Activated naive CD4-positive, alpha-beta T cell treated with anti-CD3 and anti-CD28 coated beads for 36 hours (primary cell): ENCODE results near the gene FRAS1. TPM values are rescaled to one million over a fixed set of nuclear protein-coding genes. Genes with fewer than 3 reads are reported as not detected.
"Not testable (repeated sequence)": the region's sequence is repeated elsewhere in the genome, so short reads cannot be mapped to it uniquely, and the experiment has no call there.

Source experiments
- CTCF ChIA-PET: fragments of 350-600 bp; sonication (Branson Sonifier 250); formaldehyde crosslinking; loops from one replicate; lab custom pipeline; 2021; ENCODE audit warnings: antibody characterized with exemption; lab: Charles Lee
- DNase-seq: peaks from one replicate; pipeline ENCODE4 v3.0.0-alpha.2; 2020
- H3K27ac Mint-ChIP-seq: one replicate; pipeline ENCODE4 v1.8.0; 2021; ENCODE audit warnings: mild to moderate bottlenecking, mixed read lengths
- H3K27me3 Mint-ChIP-seq: one replicate; pipeline ENCODE4 v1.8.0; 2021; ENCODE audit warnings: low read depth, mixed read lengths
- H3K36me3 Mint-ChIP-seq: one replicate; pipeline ENCODE4 v1.8.0; 2021; ENCODE audit warnings: low read depth, mixed read lengths
- H3K4me1 Mint-ChIP-seq: one replicate; pipeline ENCODE4 v1.8.0; 2021; ENCODE audit warnings: low read depth, mixed read lengths
- H3K4me3 Mint-ChIP-seq: one replicate; pipeline ENCODE4 v1.8.0; 2021; ENCODE audit warnings: mild to moderate bottlenecking, moderate library complexity, mixed read lengths
- H3K9me3 Mint-ChIP-seq: one replicate; pipeline ENCODE4 v1.8.0; 2021; ENCODE audit warnings: mixed read lengths
- intact Hi-C: fragments of 100-400 bp; cut with micrococcal nuclease; formaldehyde crosslinking; loops from one replicate; pipeline ENCODE4 v1.15.1; 2023
- total RNA-seq, 2 experiments: library from RNA; stranded (reverse); gene quantifications; one replicate each; pipeline ENCODE4 v1.2.3, GENCODE V29; 2021

FRAS1 gene
- total RNA-seq, 2 experiments from 2014 or later: not detected

DNA sequence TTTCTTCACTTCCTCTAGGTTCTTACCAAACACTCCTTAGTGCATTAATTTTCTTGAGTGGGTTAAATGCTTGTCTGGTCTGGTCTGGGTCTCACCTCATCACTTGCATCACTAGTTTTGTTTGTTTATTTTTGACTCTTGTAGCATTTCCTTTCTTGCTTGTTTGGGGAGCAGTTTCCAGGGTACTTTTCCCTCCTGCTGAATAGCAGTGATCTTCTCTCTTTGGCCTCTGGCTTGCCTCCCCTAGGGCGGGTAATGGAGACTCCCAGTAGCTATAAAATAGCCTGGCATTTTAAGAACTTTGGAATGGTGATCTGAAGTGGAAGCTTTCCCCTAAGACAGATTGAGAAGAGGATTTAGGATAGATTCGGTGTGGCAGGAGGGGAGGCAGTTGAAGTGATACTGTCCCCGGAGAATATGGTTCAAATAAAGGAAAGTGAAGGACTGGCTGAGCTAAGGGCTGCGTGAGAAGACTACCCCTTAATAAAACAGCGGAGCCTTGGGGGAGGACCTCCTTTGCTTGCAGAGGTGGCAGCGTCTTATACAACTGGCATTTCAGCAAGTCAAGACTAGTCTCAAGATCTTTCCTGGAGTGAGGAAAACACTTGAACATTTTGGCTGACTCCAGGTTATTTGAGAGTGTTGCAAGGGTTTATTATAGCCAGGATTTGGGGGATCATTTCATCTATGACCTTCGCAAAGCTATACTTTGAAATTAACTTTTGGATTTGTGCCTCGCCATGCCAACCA, 190.6 kb downstream of the FRAS1 start:
- Mint-ChIP-seq H3K4me3 (no peak overlapping the region), H3K9me3 (peaks cover 6% of the 10 kb centered on the region), H3K4me1 (no peaks in the 10 kb centered on the region), H3K36me3 (no peaks in the 10 kb centered on the region), H3K27ac (no peak overlapping the region), H3K27me3 (no peaks in the 10 kb centered on the region)
- no peak for DNase-seq
- intact Hi-C loops: no loop called here
- CTCF ChIA-PET: no interaction called here

DNA sequence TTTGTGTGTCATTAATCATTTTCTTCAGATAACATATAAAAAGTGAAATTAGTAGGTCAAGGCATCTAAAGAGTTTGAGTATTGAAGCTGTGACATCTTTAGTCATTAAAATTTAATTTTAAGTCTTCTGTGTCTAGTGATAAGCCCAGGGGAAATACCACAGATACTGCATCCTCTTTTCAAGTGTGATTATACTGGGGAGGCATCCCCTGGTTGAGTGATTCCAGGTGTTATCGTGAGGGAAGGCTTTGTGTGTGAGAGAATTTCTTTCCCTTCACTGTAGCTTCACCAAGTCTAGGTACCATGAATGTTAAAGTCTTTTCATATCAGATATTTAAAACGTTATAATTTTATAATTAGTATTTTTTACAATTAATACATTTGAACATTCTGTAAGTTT, 193.4 kb downstream of the FRAS1 start:
- no peak for DNase-seq
- no peak overlapping the region for H3K27ac Mint-ChIP-seq
- CTCF ChIA-PET: no interaction called here
- peaks cover 13% of the 10 kb centered on the region for H3K9me3 Mint-ChIP-seq
- H3K36me3 Mint-ChIP-seq: no peaks in the 10 kb centered on the region
- no peaks in the 10 kb centered on the region for H3K27me3 Mint-ChIP-seq
- no peaks in the 10 kb centered on the region for H3K4me1 Mint-ChIP-seq
- H3K4me3 Mint-ChIP-seq: no peak overlapping the region
- intact Hi-C loops: no loop called here

DNA sequence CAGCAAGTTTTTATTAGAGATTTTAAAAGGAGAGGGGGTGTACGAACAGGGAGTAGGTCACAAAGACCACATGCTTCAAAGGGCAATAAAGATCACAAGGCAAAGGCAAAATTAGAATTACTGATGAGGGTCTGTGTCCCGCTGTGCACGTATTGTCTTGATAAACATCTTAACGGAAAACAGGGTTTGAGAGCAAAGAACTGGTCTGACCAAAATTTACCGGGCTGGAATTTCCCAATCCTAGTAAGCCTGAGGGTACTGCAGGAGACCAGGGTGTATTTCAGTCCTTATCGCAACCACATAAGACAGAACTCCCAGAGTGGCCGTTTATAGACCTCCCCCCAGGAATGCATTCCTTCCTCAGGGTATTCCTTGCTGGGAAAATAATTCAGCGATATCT, 195.7 kb downstream of the FRAS1 start:
- H3K27me3 Mint-ChIP-seq, H3K4me1 Mint-ChIP-seq, CTCF ChIA-PET, DNase-seq, H3K4me3 Mint-ChIP-seq, H3K36me3 Mint-ChIP-seq, intact Hi-C loops, H3K27ac Mint-ChIP-seq: not testable (repeated sequence)
- H3K9me3 Mint-ChIP-seq: peaks cover 13% of the 10 kb centered on the region

DNA sequence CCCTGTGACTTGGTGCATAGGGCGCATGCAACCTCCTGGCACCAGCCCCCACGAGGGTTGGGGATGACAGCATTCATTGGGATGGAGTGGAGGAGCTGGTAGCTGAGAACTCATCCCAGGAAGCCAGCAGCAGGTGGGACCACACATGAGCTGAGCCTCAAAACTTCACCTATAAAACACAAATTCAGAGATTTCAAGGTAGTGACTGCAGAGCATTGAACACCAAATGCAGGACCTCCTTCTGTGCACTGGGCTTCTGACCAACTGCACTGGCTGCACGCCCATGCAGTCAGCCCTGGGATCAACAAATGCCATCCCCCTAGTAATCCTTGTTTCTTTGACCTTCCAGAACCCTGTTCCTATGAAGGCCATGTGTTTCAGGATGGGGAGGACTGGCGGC, 197.8 kb downstream of the FRAS1 start:
- intact Hi-C loops: no loop called here
- no peak for DNase-seq
- Mint-ChIP-seq H3K27ac (no peak overlapping the region), H3K27me3 (no peaks in the 10 kb centered on the region), H3K4me1 (no peaks in the 10 kb centered on the region), H3K36me3 (no peaks in the 10 kb centered on the region), H3K9me3 (peaks cover 13% of the 10 kb centered on the region), H3K4me3 (no peak overlapping the region)
- CTCF ChIA-PET: no interaction called here

DNA sequence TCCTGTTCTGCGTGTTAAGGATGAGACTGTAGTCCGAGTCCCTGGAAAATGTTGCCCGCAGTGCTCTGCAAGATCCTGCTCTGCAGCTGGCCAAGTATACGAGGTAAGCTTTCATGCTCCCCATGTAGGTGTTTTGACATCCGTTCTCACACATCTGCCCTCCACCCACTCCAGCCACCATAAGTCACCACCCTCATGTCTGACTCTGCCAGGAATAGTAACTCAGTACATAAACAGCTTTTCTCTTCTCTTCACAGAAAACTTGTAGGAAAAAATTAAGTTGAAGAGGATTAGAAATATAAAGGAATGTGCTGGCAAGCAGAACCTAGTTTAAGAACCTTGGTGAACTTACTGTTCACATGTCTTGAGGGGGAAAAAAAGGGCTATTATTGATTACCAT, 207.9 kb downstream of the FRAS1 start:
- Mint-ChIP-seq H3K4me1 (no peaks in the 10 kb centered on the region), H3K4me3 (no peak overlapping the region), H3K9me3 (no peaks in the 10 kb centered on the region)

DNA sequence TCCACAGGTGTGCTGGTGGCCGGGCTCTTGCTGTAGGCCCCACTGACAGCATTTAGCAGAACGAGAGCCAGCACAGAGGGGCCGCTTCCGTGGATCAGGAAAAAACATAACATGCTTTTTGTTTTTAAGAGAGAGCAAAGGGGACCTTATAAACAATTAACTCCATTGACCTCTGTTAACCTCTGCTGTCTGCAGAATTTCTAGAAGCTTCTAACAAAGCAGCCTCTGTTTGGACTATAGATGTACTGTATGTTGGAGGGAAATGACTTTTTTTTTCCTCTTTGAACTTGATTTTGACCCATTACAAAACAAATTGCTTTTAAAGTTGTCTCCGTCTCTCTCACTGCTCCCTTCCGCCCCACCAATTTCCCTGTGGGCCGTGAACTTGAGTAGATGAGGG, 210.7 kb downstream of the FRAS1 start:
- Mint-ChIP-seq H3K9me3 (no peaks in the 10 kb centered on the region), H3K36me3 (no peaks in the 10 kb centered on the region)

More for the DNA sequence above, 207.9 kb downstream of the FRAS1 start:
- intact Hi-C loops: no loop called here
- CTCF ChIA-PET: no interaction called here
- DNase-seq: no peak
- peaks cover 6% of the 10 kb centered on the region for H3K27me3 Mint-ChIP-seq
- H3K27ac Mint-ChIP-seq: no peak overlapping the region
- no peaks in the 10 kb centered on the region for H3K36me3 Mint-ChIP-seq

DNA sequence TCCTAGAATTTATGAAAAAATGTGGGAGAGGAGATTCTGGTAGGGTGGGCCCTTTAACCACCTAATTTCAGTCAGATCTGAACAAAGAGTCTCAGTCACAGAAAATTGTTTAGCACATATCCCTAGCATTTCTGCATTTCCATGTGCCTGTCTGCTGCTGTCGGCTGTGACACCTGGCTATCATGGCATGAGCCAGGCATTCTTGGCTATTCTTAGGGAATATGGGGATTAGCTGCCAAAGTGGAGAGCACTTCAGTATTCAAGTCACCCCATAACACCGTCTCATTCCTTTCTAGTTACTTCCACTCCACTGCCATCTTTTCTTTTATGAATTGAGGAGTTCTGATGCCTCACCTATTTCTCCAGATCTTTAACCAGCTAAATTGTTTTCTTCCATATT, 211.5 kb downstream of the FRAS1 start:
- no peaks in the 10 kb centered on the region for H3K9me3 Mint-ChIP-seq
- H3K4me1 Mint-ChIP-seq: no peaks in the 10 kb centered on the region
- no peak overlapping the region for H3K4me3 Mint-ChIP-seq
- no peaks in the 10 kb centered on the region for H3K36me3 Mint-ChIP-seq
- CTCF ChIA-PET: no interaction called here
- H3K27me3 Mint-ChIP-seq: peaks cover 3% of the 10 kb centered on the region
- no peak overlapping the region for H3K27ac Mint-ChIP-seq
- intact Hi-C loops: no loop called here
- no peak for DNase-seq

More for the DNA sequence above, 210.7 kb downstream of the FRAS1 start:
- H3K27me3 Mint-ChIP-seq: peaks cover 6% of the 10 kb centered on the region
- no peak overlapping the region for H3K27ac Mint-ChIP-seq
- H3K4me1 Mint-ChIP-seq: no peaks in the 10 kb centered on the region
- no peak overlapping the region for H3K4me3 Mint-ChIP-seq
- CTCF ChIA-PET: interaction anchor here (1.6 kb wide), 1 partner anchor 16 kb away, joined by 3 read pairs; no protein-coding TSS in a partner anchor
- intact Hi-C loops: no loop called here
- DNase-seq: no peak

DNA sequence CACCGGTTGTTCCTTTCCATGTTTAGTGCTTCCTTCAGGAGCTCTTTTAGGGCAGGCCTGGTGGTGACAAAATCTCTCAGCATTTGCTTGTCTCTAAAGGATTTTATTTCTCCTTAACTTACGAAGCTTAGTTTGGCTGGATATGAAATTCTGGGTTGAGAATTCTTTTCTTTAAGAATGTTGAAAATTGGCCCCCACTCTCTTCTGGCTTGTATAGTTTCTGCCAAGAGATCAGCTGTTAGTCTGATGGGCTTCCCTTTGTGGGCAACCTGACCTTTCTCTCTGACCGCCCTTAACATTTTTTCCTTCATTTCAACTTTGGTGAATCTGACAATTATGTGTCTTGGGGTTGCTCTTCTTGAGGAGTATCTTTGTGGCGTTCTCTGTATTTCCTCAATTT, 218.3 kb downstream of the FRAS1 start:
- intact Hi-C loops, DNase-seq, H3K4me3 Mint-ChIP-seq, CTCF ChIA-PET, H3K9me3 Mint-ChIP-seq, H3K27ac Mint-ChIP-seq, H3K4me1 Mint-ChIP-seq, H3K36me3 Mint-ChIP-seq: not testable (repeated sequence)
- H3K27me3 Mint-ChIP-seq: peaks cover 11% of the 10 kb centered on the region

DNA sequence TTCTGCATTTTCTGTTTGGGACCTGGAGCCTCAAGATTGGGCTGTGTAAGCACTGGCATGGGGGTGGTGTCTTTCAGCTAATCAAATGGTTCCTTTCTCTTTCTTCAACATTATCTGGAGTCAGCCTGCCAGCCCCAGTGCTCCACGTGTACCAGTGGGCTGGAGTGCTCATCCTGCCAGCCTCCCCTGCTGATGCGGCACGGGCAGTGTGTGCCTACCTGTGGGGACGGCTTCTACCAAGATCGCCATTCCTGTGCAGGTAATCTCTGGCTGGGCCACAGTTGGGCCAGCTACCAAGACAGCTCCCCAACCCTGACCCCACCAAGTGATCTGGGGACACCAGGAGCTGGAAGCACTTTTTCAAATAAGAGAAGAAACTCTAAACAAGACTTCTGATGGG, 229.2 kb downstream of the FRAS1 start:
- no peaks in the 10 kb centered on the region for H3K9me3 Mint-ChIP-seq
- H3K4me3 Mint-ChIP-seq: no peak overlapping the region
- H3K36me3 Mint-ChIP-seq: no peaks in the 10 kb centered on the region
- H3K4me1 Mint-ChIP-seq: no peaks in the 10 kb centered on the region
- peaks cover 4% of the 10 kb centered on the region for H3K27me3 Mint-ChIP-seq
- CTCF ChIA-PET: no interaction called here
- no peak for DNase-seq
- no peak overlapping the region for H3K27ac Mint-ChIP-seq
- intact Hi-C loops: no loop called here

DNA sequence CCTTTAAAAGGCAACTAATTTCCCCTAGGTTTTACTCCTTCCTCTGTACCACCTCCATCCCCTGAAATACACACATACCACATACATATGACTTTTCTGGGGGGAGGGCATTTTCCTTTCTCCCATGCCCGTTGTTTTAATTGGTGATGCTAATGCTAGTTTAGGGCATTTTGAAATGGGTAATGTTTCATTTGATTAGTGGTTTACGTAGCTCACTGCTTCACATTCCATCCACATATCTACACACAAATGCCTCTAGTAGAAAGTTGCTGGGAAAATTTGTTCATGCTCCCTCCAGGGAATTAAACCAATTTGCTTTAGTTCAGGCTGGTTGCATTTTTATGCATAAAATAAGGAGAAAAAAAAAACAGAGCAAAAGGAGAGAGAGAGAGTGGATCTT, 231.2 kb downstream of the FRAS1 start:
- intact Hi-C loops: no loop called here
- H3K4me1 Mint-ChIP-seq: no peaks in the 10 kb centered on the region
- DNase-seq: no peak
- no peak overlapping the region for H3K4me3 Mint-ChIP-seq
- no peaks in the 10 kb centered on the region for H3K36me3 Mint-ChIP-seq
- peaks cover 4% of the 10 kb centered on the region for H3K27me3 Mint-ChIP-seq
- H3K27ac Mint-ChIP-seq: no peak overlapping the region
- no peaks in the 10 kb centered on the region for H3K9me3 Mint-ChIP-seq
- CTCF ChIA-PET: no interaction called here

DNA sequence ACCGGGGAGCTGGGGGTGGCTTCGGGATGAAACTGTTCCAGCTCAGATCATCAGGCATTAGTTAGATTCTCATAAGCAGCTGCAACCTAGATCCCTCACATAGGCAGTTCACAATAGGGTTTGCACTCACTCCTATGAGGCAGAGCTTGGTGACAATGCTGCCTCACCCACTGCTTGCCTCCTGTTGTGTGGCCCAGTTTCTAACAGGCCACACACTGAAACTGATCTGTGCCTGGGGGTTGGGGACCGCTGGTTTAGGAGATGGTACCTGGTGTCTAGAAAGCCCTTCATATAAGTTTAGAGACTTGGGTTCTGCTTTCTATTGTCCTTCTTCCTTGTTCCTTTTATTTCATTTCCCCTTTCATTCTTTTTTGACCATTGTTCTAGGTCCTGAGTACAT, 234.2 kb downstream of the FRAS1 start:
- H3K4me3 Mint-ChIP-seq: no peak overlapping the region
- CTCF ChIA-PET: no interaction called here
- no peaks in the 10 kb centered on the region for H3K4me1 Mint-ChIP-seq
- H3K9me3 Mint-ChIP-seq: no peaks in the 10 kb centered on the region
- no peak for DNase-seq
- intact Hi-C loops: no loop called here
- no peaks in the 10 kb centered on the region for H3K36me3 Mint-ChIP-seq
- H3K27me3 Mint-ChIP-seq: peaks cover 5% of the 10 kb centered on the region
- no peak overlapping the region for H3K27ac Mint-ChIP-seq

DNA sequence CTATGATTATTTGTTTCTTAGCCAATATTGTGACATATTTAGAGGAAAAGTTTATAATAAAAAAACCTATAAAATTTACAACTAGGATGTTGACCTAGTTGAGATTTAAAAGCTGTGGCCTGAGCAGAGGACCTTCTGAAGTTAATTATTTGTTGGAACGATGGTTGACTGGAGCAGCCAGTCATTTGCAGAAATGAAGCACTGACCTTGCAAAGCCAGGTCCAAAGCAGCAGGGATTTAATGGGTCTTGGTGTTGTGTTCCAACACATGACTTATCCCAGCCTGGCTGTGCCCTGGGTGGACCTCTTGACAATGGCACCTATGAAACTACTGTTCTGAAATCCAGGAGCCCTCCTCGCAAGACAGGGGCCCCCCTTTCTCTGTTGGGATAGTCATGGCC, 235.2 kb downstream of the FRAS1 start:
- Mint-ChIP-seq H3K27ac (no peak overlapping the region), H3K9me3 (no peaks in the 10 kb centered on the region), H3K27me3 (peaks cover 9% of the 10 kb centered on the region), H3K36me3 (no peaks in the 10 kb centered on the region), H3K4me3 (no peak overlapping the region), H3K4me1 (no peaks in the 10 kb centered on the region)
- no peak for DNase-seq
- intact Hi-C loops: no loop called here
- CTCF ChIA-PET: no interaction called here

DNA sequence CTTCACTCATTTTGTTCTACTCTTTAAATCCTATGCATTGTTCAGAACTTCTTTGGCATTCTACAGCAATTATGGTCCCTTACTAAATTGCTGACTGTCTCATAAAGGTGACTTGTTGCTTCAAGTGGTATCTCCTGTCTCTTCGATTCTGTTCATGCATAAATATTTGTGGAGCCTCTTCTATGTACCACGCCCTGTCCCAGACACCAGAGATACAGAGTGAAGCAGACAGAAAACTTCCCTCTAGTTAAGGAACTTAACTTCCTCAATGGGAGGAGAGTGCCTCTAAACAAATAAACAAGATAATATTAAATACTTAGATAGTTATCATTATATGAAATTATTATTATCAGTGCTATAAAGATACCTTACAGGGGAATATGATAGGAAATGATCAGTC, 235.7 kb downstream of the FRAS1 start:
- Mint-ChIP-seq H3K36me3 (no peaks in the 10 kb centered on the region), H3K4me3 (no peak overlapping the region)

More for the DNA sequence above, 235.7 kb downstream of the FRAS1 start:
- no peaks in the 10 kb centered on the region for H3K9me3 Mint-ChIP-seq
- no peak overlapping the region for H3K27ac Mint-ChIP-seq
- no peaks in the 10 kb centered on the region for H3K4me1 Mint-ChIP-seq
- peaks cover 9% of the 10 kb centered on the region for H3K27me3 Mint-ChIP-seq
- CTCF ChIA-PET: no interaction called here
- DNase-seq: no peak
- intact Hi-C loops: no loop called here
